HG02870 (cell line): ENCODE measurements around the gene GRID1.
A peak's percentile ranks its signal among the peaks of the same experiment; 100 is the strongest.

Source experiments
- ATAC-seq: cut with Tn5 transposase; IDR thresholded peaks from one replicate; pipeline ENCODE4 v1.9.1; 2021; ENCODE audit warnings: mild to moderate bottlenecking, moderate library complexity; ENCODE audit not compliant: unreplicated experiment

The GRID1 gene

DNA sequence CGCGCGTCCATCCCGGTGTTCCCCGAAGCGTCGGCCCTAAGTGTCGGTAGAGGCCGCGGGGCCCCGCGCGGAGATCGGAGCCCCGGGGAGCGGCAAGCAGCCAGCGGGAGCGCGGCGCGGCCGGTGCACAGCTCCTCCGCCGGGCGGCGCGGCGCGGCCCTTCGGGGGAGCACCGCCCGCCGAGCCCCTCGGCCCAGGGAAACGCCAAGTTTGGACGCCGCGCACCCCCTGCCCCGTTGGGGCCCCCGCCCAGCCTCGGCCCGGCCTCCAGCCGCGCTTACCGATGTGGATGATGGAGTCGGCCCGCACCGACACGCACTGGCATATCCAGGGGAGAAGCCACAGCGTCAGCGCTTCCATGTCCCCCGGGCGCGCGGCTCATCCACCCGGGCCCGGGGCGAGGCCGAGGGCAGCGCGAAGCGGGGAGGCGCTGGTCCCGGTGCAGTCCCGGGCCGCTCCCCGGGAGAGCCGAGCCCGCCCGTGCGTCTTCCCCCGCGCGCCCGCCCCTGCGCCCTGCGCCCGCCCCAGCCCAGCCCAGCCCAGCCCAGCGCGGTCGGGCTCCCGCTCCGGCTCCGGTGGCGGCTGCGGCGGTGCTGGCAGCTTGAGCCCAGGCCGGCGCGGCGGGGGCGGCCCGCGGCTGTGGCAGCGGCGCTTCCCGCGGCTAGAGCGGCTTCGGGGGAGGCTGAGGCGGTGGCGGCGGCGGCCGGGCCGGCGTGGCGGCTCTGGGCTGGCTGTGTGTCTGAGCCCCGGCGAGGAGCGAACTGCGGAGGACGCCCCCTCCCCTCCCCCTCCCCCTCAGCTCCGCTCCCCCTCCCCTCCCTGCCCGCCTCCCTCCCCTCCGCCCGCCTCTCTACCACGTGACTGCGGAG, at the start of gene GRID1:
Gene GRID1 (minus strand): TSS at position 763 of the 869 bp plus-strand sequence.
- no peak for ATAC-seq

DNA sequence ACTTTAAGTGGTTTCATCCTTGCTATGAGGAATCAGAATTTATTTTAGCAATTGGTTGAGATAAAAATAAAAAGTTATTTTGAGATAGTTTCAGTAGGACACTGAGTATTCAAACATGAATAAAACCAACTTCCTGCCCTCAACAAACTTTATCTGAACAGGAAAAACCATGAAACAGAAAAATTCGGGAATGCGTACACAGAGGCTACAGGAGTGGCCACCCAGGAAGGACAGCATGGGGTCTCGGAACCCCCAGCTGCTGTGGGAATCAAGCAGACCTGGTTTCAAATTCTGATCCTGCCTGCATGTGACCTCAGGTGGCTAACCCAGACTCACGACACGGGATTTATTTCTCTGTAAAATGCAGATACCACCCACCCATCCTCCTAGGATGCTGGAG, 49.0 kb upstream of the GRID1 start:
- ATAC-seq, result no peak

DNA sequence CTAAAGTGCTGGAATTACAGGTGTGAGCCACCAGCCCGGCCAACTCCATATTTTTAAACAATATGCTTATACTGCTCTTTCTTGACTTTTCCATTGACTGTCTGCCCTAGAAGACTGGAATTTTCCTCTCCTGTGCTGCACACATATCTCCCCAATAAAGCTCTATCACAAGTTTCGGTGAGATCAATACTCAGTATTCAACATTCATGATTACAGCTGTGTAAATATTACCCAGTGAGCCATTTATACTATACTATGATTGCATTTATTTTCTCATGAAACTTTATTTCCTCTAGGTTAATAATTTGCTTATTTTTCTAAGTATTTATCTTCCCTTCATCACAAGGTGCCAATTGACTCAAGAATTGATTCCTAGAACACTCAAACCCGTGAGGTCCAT, 48.5 kb upstream of the GRID1 start:
- ATAC-seq, result no peak

DNA sequence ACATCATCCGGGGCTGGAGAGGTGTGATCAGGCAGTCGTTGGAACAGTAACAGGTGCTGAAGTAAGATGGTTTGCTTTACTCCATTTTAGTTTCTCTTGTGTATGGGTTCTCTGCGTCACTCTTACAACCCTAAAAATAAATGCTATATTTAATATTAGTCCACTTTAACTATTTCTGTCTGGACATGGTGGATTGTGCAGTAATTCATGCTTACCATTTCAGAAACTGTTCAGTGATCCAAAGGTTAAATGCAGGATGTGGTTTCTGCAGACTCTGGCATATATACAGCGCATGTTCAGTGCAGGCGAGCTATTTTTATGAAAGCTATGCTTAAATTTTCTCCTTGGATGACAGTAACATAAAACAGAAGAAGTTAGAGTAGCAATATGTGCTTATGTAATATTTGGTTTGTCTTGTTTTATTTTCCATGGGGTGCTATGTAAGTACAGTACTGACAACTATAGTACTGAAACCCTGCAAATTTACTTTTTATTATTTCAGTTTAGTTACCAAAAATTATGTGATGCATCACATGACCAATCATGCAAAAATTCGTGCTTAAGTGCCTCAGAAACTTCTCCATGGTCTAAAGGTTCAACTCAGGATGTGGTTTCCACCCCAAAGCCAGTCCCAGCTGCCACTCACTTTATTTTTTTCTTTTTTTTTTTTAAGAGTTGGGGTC, 46.6 kb upstream of the GRID1 start:
- peak; percentile 67 for ATAC-seq

DNA sequence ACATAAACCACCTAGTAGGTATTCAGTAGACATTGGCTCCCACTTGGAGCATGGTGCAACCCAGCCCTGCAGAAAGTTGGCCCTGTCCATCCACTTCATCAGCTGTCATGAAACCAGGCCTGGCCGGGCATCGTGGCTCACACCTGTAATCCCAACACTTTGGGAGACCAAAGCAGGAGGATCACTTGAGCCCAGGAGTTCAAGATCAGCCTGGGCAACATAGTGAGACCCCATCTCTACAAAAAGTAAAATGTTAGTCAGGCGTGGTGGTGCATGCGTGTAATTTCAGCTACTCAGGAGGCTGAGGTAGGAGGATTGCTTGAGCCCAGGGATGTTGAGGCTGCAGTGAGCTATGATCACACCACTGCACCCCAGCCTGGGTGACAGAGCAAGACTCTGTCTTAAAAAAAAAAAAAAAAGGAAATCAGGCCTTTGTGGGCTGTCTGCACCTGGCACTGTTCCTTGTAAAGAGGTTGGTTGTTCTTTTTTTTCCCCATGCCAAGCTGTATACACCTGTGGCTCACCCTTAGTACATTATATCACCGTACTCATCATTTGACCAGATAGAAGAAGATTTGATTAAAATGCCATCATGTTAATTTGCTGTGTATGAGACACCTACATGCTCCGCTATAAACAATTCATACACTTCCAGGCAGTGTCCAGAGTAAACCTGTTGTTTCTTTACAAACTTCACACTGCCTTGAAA, 45.4 kb upstream of the GRID1 start:
- ATAC-seq, result no peak

DNA sequence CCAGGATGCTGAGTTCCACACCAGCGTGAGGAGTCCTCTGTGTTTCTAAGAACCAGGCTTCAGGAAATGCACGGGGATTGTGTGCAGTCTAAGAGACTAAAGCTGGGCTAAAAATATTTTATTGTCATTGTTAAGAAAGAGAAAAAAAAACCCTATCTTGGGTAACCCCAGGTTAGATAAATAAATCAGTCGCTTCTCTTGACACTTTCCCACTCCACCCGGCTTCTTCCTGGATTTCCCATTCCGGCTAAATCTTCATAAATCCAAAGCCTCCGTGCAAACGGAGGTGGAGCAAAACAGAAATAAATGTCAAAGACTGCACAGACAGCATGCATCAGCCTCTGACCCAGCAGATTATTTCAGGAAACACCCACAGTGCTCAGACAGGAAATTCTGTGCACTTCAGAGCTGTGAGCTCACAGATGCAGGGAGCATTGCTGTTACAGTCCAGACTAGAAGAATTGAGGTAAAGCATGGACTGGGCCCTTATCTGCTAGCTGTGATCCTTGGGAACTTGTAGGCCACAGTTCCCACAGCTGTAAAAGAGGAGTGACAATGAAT, 44.8 kb upstream of the GRID1 start:
- ATAC-seq, result peak; percentile 48

DNA sequence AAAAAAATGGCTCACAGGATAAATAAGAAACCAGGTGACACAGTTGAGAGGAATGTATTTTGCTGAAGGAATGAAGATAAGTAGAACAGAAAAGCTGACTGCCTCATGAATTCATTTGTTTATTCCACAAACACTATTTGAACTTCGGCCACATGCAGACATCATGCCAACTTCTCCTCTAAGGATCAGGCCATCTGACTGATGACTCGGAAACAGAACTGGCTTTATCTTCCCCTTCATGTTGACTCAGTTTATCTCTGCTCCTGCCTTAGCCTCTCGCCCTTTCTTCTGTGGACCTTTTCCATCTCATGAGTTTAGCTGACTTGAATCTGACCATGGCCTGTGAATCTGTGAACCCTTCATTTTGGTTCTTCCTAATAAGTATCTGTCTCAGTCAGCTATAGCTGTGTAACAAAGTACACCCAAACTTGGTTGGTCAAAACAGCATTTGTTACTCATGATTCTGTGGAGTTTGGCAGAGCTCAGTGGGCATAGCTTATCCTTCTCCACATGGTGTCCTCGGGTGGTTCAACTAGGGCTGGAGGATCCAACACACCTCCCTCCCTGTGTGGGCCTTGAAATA, 44.0 kb upstream of the GRID1 start:
- no peak for ATAC-seq

DNA sequence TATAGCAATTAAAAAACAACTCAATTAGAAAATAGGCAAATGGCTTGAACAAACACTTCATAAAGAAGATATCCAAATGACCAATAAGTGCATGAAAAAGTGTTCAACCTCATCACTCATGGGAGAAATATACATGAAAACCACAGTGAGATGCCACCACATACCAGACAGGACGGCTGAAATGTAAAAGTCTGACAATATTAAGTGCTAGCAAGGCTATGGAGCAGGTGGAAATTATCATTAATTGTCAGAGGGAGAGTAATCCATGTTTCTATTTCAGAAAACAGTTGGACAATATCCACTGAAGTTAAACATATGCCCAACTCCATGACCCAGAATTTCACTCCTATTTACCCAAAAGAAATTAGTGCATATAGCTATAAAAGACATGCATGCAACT, 42.6 kb upstream of the GRID1 start:
- no peak for ATAC-seq

DNA sequence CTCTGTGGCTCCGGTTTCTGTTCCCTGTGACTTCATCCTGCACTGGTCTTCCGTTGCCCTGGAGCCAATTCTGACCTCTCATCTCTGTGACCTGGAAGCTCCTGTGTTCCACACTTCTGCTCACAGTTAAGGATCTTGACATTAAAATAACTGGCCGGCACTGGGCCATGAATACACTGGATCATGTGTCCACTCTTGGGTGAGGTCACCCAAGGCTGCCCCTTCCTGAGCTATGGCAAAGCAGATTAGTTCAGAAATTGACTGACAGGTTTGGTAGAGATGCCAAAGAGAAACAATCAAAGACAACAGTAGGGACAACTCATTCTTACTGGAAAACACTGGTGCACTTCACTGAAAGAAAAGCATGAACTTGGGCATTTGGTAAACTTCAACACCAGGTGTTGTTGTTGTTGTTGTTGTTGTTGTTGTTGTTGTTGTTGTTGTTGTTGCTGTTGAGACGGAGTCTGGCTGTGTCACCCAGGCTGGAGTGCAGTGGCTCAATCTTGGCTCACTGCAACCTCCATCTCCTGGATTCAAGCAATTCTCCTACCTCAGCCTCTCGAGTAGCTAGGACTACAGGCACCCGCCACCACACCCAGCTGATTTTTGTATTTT, 36.7 kb upstream of the GRID1 start:
- ATAC-seq, result no peak

DNA sequence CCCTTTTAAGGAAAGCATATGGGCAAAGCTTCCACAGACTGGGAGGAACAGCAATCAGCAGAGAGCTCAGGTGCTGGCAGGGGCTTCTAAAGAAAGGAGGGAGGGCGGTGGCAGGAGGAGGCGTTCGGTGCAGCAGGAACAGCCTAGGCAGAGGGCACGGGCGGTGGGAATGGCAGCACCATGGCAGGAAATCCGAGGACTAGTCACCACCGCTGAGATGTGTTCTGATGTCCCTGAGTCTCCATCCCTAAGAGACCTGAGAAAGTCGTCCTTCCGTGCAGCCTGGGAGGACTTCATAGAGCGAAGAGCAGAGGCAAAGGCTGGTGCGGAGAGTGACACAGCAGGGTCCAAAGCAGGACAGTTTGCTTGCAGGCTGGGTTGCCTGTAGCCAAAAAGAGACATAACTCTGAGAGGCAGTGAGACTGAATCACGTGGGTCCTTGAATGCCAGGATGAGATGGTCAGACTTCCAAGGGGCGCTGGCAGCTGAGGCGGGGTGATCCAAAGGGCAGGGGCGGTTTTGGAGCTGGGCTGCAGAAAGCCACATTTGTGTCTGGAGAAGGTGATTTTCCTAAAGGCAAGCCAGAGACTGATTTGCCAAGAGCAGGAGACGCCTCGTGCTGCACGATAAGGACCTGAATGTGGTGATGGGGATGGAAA, 35.8 kb upstream of the GRID1 start:
- no peak for ATAC-seq

DNA sequence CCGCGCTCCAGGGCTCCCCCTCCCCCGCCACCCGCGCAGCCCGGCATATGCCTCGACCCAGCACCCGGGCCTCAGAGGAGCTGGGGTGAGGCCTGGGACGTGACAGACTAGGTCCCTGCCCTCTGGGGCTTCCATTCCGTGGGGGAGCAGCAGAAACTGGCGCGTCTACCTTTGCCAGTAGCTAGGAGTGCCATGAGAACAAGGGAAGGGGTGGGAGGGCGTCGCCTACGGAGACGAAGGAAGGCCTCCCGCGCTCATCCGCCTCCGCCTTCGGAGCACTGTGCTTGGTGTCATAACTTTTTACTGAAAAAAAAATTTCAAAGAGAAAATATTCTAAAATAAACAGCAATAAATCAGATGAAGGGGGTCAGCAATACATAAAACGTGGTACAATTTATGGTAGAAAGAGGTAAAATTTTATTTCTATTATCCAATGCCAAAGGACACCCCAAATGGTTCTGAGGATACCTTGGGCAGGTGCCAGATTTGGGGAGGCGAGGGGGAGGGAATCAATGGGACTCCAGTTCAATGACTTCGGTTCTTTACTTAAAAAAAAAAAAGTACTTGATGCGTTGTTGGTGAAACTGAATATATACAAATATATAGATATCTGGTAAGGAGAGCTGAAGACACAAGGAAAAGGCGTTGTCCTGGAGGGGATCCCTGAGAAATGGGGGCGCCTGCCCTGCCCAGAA, 35.1 kb upstream of the GRID1 start:
- ATAC-seq, result no peak

DNA sequence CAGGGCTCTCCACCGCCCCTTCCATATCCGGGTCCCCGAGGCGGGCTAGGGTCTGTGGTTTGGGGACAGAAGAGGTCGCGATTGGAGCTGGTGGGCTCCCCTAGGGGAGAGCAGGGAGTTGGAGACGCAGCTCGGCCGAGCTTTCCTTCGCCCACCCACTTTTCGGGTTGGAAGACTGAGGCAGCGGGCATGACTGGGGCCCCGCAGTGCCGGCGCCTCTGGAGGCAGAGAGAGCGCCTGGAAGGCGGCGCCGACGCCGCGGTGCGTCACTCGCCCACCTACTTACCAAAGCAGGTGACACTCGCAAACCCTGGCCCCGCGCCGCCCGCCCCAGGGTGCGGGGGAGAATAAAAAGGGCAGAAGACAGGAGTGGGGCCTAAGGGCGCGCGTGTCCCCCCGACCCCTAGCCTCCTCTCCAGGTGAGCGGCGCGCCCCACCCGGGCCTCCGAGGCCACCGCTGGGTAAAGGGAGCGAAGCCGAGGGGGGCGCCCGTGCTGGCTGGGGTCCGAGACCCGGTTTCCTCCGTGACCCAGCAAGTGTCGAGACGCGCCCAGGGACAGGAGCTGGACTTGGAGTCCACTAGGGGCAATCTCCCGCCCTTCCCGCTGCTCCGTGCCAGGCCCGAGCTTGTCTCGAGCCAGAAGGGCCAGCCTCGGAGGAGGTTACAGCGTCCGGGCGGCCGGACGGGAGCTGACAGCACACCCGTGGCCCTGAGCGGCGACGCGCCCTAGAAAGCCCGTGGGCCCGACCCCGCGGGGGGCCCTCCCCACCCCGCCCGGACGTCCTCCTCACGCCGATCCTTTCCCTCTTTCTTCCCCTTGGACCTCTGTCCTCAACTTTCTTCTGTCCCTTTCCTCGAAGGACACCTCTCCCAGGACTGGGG, 34.4 kb upstream of the GRID1 start:
- peak; percentile 34 for ATAC-seq

DNA sequence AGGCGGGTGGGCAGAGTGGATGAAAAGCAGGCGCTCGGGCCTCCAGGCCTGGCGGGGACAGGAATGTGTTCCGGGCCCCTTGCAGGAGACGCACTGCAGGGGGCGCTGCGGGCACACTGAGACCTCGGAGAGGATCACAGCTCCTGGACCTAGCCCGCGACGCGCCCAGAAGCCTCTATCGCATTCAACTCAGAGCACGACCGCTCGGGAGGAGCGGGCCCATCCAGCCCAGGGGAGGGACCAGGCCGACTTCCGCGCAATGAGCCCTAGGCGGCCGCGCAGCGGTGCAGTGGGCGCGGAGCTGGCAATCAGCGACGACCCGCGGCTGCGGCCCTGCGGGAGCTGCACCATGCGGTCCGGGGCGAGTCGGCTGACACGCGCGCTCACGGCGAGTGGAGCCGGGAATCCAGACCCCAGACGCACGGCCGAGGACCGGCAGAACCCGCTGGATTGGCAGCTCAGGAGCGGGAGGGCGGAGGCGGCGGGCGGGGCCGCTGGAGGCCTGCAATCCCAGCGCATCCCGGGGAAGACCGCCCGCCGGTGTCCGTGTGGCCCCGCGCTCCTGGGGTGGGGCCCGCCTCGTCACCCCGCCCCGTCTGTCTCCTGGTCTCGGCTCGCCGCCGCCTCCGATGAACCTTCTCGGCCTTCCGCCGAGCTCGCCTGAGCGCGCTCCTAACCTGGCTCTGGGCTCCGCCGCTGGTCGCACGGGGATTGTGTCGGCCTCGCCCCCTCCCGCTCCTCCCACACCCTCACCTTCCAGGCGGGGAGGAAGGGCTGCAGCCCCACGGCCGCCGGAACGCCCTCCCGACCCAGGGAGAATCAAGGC, 33.5 kb upstream of the GRID1 start:
- peak; percentile 92 for ATAC-seq

DNA sequence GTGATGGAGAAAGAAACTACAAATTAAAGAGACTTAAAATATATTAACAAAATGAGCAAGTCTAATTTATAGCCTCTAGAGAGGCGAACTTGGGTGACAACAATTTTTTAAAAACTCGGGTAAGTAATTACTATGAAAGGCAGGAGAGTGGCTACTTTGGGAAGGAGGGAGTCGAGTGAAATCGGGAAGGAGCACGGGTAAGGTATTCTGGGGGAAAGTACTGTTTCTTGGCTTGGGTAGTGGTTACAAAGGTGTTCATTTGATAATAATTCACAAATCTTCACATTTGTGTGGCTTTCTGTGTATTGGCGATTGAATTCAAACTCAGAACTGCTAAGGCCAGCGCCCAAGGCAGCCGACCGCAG, 32.9 kb upstream of the GRID1 start:
- ATAC-seq, result no peak

DNA sequence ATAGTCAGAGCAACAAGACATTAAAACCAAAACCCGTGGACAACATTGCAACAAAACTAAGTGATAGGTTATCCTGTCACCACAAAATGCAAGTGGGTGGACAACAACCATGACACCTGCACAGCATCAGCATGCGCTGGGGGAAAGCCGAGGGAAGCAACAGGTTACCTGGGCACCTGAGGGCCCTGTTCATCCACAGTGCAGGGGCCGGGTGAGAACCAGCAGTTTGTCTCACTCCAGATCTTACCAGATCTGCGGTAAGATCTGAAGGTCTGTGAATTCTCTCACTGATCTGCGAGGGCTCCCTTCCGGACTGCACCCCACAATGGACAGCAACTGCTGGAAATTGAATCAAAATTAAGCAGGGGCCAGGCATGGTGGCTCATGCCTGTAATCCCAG, 30.5 kb upstream of the GRID1 start:
- ATAC-seq, result no peak

DNA sequence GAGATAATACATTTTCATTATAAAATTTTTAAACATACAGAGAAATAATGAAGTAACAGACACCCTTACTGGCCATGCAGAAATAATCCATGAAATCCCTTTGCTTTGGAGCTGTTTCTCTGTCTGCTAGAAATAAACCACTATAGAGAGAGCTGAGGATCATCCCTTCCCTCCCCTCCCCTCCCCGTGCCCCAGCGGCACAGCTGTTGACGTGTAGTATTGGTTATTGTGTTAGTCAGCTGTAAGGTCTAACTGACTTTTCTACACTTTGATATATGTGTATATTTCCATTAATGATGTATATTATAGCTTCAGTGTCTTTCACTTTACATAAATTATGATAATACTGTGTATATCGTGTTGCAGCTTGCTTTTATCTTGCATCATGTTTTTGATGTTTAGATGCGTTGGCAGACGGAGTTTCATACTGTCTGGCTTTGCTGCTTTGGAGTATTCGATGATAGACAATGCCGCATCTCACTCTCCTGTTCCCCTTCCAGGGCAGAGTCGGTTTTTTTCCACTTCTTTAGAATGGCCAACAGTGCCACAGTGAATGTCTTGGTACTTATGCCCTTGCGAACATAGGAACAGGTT, 27.4 kb upstream of the GRID1 start:
- no peak for ATAC-seq

DNA sequence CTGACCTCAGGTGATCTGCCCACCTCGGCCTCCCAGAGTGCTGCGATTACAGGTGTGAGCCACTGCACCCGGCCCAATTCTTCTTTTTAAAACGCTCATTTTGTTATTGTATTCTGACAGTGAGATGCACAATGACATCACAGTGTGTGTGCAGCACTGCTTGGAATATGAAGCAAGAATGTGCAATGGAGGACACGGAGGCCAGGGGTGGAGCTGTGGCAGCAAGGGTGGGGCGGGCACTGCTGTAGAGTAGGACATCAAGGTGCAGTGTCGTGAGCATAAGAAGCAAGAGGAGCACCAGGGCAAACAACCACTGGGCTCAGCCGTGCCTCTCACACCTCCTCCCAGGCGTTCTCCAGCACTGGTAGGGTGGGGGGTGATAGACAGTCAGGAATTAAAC, 26.8 kb upstream of the GRID1 start:
- ATAC-seq, result no peak
